SK-N-SH treated with all-trans-retinoic acid at 6 μM for 48 hours (cell line): ENCODE results near the gene CFAP100.

Source experiments
- BACH2 ChIP-seq: fragments of 250-450 bp; sonication (Bioruptor Pico); IDR thresholded peaks from 2 replicates; pipeline ENCODE4 v1.9.0; 2021; ENCODE audit warnings: mild to moderate bottlenecking, borderline replicate concordance
- OSR1 ChIP-seq: fragments of 250-450 bp; sonication (Bioruptor Pico); IDR thresholded peaks from 2 replicates; pipeline ENCODE4 v1.8.0; 2022; ENCODE audit warnings: moderate library complexity, mild to moderate bottlenecking, inconsistent platforms
- SNAI2 ChIP-seq: fragments of 250-450 bp; sonication (Bioruptor Pico); IDR thresholded peaks from 2 replicates; pipeline ENCODE4 v1.5.0; 2020; ENCODE audit warnings: mild to moderate bottlenecking, moderate library complexity
- TCF4 ChIP-seq: fragments of 250-450 bp; sonication (Bioruptor Pico); IDR thresholded peaks from 2 replicates; pipeline ENCODE4 v1.8.0; 2021; ENCODE audit warnings: mild to moderate bottlenecking, moderate library complexity, borderline replicate concordance
- TOX ChIP-seq: fragments of 250-450 bp; sonication (Bioruptor Pico); IDR thresholded peaks from 2 replicates; pipeline ENCODE4 v1.8.0; 2021; ENCODE audit warnings: mild to moderate bottlenecking, moderate library complexity, borderline replicate concordance
- ZC3H10 ChIP-seq: fragments of 250-450 bp; sonication (Bioruptor Pico); IDR thresholded peaks from 2 replicates; pipeline ENCODE4 v1.5.1; 2021; ENCODE audit warnings: mild to moderate bottlenecking, moderate library complexity
- ZFP3 ChIP-seq: fragments of 250-450 bp; sonication (Bioruptor Pico); IDR thresholded peaks from 2 replicates; pipeline ENCODE4 v1.5.0; 2020; ENCODE audit warnings: mild to moderate bottlenecking, moderate library complexity
- ZFP30 ChIP-seq: fragments of 450-650 bp; formaldehyde crosslinking; IDR thresholded peaks from 2 replicates; pipeline ENCODE4 v1.5.0; 2022; ENCODE audit warnings: mild to moderate bottlenecking, moderate library complexity
- ZNF70 ChIP-seq: fragments of 450-650 bp; formaldehyde crosslinking; IDR thresholded peaks from 2 replicates; pipeline ENCODE4 v1.5.0; 2020; ENCODE audit warnings: mild to moderate bottlenecking, moderate library complexity
- ZNF8 ChIP-seq: fragments of 450-650 bp; formaldehyde crosslinking; IDR thresholded peaks from 2 replicates; pipeline ENCODE4 v1.5.0; 2020; ENCODE audit warnings: mild to moderate bottlenecking, moderate library complexity
- TF ChIP-seq, protein P1 (sequence below): fragments of 250-450 bp; sonication (Bioruptor Pico); IDR thresholded peaks from 2 replicates; pipeline ENCODE4 v1.8.0; 2020; ENCODE audit warnings: mild to moderate bottlenecking, moderate library complexity, borderline replicate concordance
- TF ChIP-seq, protein P2 (sequence below): fragments of 250-450 bp; sonication (Bioruptor Pico); IDR thresholded peaks from 2 replicates; pipeline ENCODE4 v1.5.1; 2020; ENCODE audit warnings: low read depth, mild to moderate bottlenecking, moderate library complexity
- TF ChIP-seq, protein P3 (sequence below): fragments of 250-450 bp; sonication (Bioruptor Pico); IDR thresholded peaks from 2 replicates; pipeline ENCODE4 v1.5.0; 2020; ENCODE audit warnings: mild to moderate bottlenecking, moderate library complexity
- TF ChIP-seq, protein P4 (sequence below): fragments of 250-450 bp; sonication (Bioruptor Pico); IDR thresholded peaks from 2 replicates; pipeline ENCODE4 v1.8.0; 2021; ENCODE audit warnings: low read depth, mild to moderate bottlenecking, moderate library complexity, borderline replicate concordance

DNA sequence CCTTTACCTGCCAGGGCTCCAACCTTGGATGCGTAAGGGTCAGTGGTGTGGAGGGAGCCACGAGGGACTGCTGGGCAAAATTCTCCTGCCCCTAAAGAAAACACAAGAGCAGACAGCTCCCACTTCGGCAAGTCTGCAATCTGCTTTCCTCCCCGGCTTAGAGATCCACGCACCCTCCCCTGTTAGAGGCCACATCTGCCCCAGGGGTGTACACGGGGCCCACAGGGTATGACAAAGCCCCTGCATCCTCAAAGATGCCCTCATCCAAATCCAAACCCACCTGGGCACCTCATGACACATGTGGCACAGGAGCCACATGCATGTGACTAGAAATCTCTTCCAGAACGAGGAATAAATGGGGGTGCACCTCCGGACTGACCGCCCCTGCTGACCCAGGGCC lies 55.5 kb downstream of the CFAP100 start:
- TF ChIP-seq, protein P1, sequence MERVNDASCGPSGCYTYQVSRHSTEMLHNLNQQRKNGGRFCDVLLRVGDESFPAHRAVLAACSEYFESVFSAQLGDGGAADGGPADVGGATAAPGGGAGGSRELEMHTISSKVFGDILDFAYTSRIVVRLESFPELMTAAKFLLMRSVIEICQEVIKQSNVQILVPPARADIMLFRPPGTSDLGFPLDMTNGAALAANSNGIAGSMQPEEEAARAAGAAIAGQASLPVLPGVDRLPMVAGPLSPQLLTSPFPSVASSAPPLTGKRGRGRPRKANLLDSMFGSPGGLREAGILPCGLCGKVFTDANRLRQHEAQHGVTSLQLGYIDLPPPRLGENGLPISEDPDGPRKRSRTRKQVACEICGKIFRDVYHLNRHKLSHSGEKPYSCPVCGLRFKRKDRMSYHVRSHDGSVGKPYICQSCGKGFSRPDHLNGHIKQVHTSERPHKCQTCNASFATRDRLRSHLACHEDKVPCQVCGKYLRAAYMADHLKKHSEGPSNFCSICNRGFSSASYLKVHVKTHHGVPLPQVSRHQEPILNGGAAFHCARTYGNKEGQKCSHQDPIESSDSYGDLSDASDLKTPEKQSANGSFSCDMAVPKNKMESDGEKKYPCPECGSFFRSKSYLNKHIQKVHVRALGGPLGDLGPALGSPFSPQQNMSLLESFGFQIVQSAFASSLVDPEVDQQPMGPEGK: no peak
- TF ChIP-seq OSR1 (no peak), TCF4 (CRISPR knock-in tag) (no peak), ZNF8 (CRISPR knock-in tag) (no peak), SNAI2 (no peak), ZFP30 (CRISPR knock-in tag) (no peak), BACH2 (CRISPR knock-in tag) (no peak), TOX (CRISPR knock-in tag) (no peak), ZNF70 (CRISPR knock-in tag) (no peak), ZFP3 (CRISPR knock-in tag) (no peak), ZC3H10 (CRISPR knock-in tag) (no peak)
- TF ChIP-seq, protein P2, sequence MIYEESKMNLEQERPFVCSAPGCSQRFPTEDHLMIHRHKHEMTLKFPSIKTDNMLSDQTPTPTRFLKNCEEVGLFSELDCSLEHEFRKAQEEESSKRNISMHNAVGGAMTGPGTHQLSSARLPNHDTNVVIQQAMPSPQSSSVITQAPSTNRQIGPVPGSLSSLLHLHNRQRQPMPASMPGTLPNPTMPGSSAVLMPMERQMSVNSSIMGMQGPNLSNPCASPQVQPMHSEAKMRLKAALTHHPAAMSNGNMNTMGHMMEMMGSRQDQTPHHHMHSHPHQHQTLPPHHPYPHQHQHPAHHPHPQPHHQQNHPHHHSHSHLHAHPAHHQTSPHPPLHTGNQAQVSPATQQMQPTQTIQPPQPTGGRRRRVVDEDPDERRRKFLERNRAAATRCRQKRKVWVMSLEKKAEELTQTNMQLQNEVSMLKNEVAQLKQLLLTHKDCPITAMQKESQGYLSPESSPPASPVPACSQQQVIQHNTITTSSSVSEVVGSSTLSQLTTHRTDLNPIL (CRISPR knock-in tag): no peak
- TF ChIP-seq, protein P3, sequence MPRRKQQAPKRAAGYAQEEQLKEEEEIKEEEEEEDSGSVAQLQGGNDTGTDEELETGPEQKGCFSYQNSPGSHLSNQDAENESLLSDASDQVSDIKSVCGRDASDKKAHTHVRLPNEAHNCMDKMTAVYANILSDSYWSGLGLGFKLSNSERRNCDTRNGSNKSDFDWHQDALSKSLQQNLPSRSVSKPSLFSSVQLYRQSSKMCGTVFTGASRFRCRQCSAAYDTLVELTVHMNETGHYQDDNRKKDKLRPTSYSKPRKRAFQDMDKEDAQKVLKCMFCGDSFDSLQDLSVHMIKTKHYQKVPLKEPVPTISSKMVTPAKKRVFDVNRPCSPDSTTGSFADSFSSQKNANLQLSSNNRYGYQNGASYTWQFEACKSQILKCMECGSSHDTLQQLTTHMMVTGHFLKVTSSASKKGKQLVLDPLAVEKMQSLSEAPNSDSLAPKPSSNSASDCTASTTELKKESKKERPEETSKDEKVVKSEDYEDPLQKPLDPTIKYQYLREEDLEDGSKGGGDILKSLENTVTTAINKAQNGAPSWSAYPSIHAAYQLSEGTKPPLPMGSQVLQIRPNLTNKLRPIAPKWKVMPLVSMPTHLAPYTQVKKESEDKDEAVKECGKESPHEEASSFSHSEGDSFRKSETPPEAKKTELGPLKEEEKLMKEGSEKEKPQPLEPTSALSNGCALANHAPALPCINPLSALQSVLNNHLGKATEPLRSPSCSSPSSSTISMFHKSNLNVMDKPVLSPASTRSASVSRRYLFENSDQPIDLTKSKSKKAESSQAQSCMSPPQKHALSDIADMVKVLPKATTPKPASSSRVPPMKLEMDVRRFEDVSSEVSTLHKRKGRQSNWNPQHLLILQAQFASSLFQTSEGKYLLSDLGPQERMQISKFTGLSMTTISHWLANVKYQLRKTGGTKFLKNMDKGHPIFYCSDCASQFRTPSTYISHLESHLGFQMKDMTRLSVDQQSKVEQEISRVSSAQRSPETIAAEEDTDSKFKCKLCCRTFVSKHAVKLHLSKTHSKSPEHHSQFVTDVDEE (CRISPR knock-in tag): no peak
- TF ChIP-seq, protein P4, sequence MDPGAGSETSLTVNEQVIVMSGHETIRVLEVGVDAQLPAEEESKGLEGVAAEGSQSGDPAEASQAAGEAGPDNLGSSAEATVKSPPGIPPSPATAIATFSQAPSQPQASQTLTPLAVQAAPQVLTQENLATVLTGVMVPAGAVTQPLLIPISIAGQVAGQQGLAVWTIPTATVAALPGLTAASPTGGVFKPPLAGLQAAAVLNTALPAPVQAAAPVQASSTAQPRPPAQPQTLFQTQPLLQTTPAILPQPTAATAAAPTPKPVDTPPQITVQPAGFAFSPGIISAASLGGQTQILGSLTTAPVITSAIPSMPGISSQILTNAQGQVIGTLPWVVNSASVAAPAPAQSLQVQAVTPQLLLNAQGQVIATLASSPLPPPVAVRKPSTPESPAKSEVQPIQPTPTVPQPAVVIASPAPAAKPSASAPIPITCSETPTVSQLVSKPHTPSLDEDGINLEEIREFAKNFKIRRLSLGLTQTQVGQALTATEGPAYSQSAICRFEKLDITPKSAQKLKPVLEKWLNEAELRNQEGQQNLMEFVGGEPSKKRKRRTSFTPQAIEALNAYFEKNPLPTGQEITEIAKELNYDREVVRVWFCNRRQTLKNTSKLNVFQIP (CRISPR knock-in tag): no peak
